Hepatocyte (in vitro differentiated cells): ENCODE data around the gene TMEM175.
"Not testable (repeated sequence)": the region's sequence is repeated elsewhere in the genome, so short reads cannot be mapped to it uniquely, and the experiment has no call there.

Experiments used
- CTCF ChIP-seq: fragments of 200-600 bp; sonication (generic); IDR thresholded peaks from 2 replicates; pipeline ENCODE4 v1.5.1; 2016; ENCODE audit warnings: antibody characterized with exemption, mild to moderate bottlenecking; ENCODE audit not compliant: poor library complexity
- EZH2 ChIP-seq: fragments of 200-600 bp; sonication (generic); IDR thresholded peaks from 2 replicates; pipeline ENCODE4 v1.6.1; 2016; ENCODE audit warnings: antibody characterized with exemption, mild to moderate bottlenecking, borderline replicate concordance
- EZH2phosphoT487 ChIP-seq: fragments of 200-600 bp; sonication (generic); IDR thresholded peaks from one replicate; pipeline ENCODE4 v1.6.1; 2018; ENCODE audit warnings: antibody characterized with exemption, mild to moderate bottlenecking, low read depth, moderate library complexity; ENCODE audit not compliant: unreplicated experiment, severe bottlenecking

- TF ChIP-seq CTCF, EZH2, EZH2phosphoT487: not testable (repeated sequence)
Observed at GRCh38 chr4:999240-999863, 67.1 kb downstream of the TMEM175 start.
